ENCODE measurements around the gene RAB3GAP2.
"Not testable (repeated sequence)": the region's sequence is repeated elsewhere in the genome, so short reads cannot be mapped to it uniquely, and the experiment has no call there.

Gene RAB3GAP2

GRCh38 chr1:220236278-220236677 is 36.0 kb downstream of the RAB3GAP2 start:
- not testable (repeated sequence) for H3K4me3 ChIP-seq (ENCODE audit: low read length); H3K9ac ChIP-seq (ENCODE audit: low read depth, low read length); H3K27me3 ChIP-seq (ENCODE audit: control insufficient read depth, insufficient read depth, low read length); H3K4me2 ChIP-seq (ENCODE audit: low read length); H3K9me3 ChIP-seq (replicated peaks; ENCODE audit: low read length)
- Histone ChIP-seq H3K36me3 (ENCODE audit: insufficient read depth, low read length) (peaks cover 12% of the 10 kb centered on the region), H3K4me1 (ENCODE audit: control insufficient read depth, insufficient read depth, low read length) (peaks cover 10% of the 10 kb centered on the region)

GRCh38 chr1:220235462-220235861 is 36.8 kb downstream of the RAB3GAP2 start:
- Histone ChIP-seq H3K27me3 (ENCODE audit: control insufficient read depth, insufficient read depth, low read length) (no peaks in the 10 kb centered on the region), H3K9me3 (replicated peaks; ENCODE audit: low read length) (no peaks in the 10 kb centered on the region), H3K9ac (ENCODE audit: low read depth, low read length) (no peak overlapping the region), H3K4me3 (ENCODE audit: low read length) (no peak overlapping the region), H3K4me2 (ENCODE audit: low read length) (no peak overlapping the region), H3K36me3 (ENCODE audit: insufficient read depth, low read length) (peaks cover 13% of the 10 kb centered on the region), H3K4me1 (ENCODE audit: control insufficient read depth, insufficient read depth, low read length) (peaks cover 10% of the 10 kb centered on the region)

GRCh38 chr1:220233927-220234326 is 38.3 kb downstream of the RAB3GAP2 start:
- H3K9me3 ChIP-seq (replicated peaks; ENCODE audit: low read length): no peaks in the 10 kb centered on the region
- no peaks in the 10 kb centered on the region for H3K27me3 ChIP-seq (ENCODE audit: control insufficient read depth, insufficient read depth, low read length)
- no peak overlapping the region for H3K4me2 ChIP-seq (ENCODE audit: low read length)
- H3K9ac ChIP-seq (ENCODE audit: low read depth, low read length): no peak overlapping the region
- no peak overlapping the region for H3K4me3 ChIP-seq (ENCODE audit: low read length)
- H3K36me3 ChIP-seq (ENCODE audit: insufficient read depth, low read length): peaks cover 17% of the 10 kb centered on the region
- H3K4me1 ChIP-seq (ENCODE audit: control insufficient read depth, insufficient read depth, low read length): peaks cover 10% of the 10 kb centered on the region

DNA sequence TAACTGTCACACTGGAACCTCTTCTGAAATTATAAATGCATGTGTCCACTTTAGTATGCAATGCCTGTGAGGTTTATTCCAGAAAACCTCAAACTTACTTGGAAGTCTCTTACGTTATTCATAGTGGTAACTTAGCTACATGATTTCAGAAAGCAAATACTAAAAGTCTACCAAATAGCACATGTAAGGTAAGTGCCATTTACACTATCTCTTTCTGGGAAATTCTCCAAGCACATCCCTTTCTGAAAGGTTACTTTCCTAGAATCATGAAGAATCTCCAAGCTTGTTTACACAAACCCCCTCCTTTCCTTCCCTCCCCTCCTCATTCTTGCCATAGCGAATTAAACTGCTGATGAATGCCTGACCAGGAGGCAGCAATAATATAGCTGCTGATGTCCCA is 42.5 kb downstream of the RAB3GAP2 start:
- Histone ChIP-seq H3K4me3 (ENCODE audit: low read length) (no peak overlapping the region), H3K36me3 (ENCODE audit: insufficient read depth, low read length) (peaks cover 27% of the 10 kb centered on the region), H3K9ac (ENCODE audit: low read depth, low read length) (no peak overlapping the region), H3K9me3 (replicated peaks; ENCODE audit: low read length) (no peaks in the 10 kb centered on the region), H3K4me2 (ENCODE audit: low read length) (no peak overlapping the region), H3K4me1 (ENCODE audit: control insufficient read depth, insufficient read depth, low read length) (no peaks in the 10 kb centered on the region), H3K27me3 (ENCODE audit: control insufficient read depth, insufficient read depth, low read length) (no peaks in the 10 kb centered on the region)

DNA sequence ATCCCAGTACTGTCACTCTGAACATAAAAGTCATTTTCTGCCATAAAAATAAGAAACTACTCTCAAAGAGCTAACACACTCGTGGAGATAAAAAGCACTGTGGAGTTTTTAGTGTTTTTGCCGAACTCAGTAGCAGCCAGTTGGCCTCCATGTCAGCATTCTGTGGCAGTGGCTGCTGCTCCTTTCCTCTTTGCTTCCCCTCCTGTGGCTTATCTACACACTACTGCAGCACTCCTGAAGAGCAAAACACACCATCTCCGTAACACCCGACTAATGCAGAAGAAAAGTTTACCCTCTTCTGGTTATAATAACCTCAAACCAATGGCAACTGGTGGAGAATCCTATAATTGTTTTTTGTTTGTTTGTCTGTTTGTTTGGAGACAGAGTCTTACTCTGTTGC is 44.9 kb downstream of the RAB3GAP2 start:
- Histone ChIP-seq H3K36me3 (ENCODE audit: insufficient read depth, low read length) (peaks cover 25% of the 10 kb centered on the region), H3K4me3 (ENCODE audit: low read length) (no peak overlapping the region), H3K27me3 (ENCODE audit: control insufficient read depth, insufficient read depth, low read length) (no peaks in the 10 kb centered on the region), H3K4me2 (ENCODE audit: low read length) (no peak overlapping the region), H3K9ac (ENCODE audit: low read depth, low read length) (no peak overlapping the region), H3K9me3 (replicated peaks; ENCODE audit: low read length) (no peaks in the 10 kb centered on the region), H3K4me1 (ENCODE audit: control insufficient read depth, insufficient read depth, low read length) (no peaks in the 10 kb centered on the region)

DNA sequence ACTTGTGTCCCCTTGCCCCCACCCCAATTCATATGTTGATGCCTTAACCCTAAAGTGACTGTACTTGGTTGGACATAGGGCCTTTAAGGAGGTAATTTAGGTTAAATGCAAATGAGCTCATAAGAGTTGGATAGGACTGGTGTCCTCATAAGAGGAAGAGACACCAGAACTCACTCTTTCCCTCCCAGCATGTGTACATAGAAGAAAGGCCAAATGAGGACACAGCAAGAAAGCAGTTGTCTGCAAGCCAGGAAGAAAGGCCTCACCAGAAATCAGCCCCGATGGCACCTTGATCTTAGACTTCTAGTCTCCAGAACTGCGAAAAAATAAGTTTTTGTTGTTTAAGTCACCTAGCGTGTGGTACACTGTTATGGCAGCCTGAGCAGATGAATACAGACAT is 45.5 kb downstream of the RAB3GAP2 start:
- no peaks in the 10 kb centered on the region for H3K4me1 ChIP-seq (ENCODE audit: control insufficient read depth, insufficient read depth, low read length)

DNA sequence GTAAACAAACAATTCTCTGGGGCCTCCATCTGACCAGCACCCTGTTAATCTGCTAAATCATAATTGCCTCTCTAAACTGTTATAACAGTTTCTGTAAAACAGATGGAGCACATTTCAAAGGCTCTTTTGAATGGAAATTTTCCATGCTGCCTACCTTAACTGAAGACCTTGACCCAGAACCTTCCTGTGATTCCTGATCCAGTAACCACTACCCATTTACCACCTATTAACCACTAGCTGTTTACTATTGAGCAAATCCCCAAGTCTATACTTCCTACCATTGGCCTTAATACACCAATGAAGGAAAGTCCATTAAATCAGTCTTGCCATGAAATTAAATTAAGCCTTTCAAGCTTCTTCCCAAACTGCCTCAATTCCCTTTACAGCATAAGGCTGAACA is 46.3 kb downstream of the RAB3GAP2 start:
- Histone ChIP-seq H3K9me3 (replicated peaks; ENCODE audit: low read length) (no peaks in the 10 kb centered on the region), H3K27me3 (ENCODE audit: control insufficient read depth, insufficient read depth, low read length) (no peaks in the 10 kb centered on the region), H3K4me1 (ENCODE audit: control insufficient read depth, insufficient read depth, low read length) (no peaks in the 10 kb centered on the region), H3K4me2 (ENCODE audit: low read length) (no peak overlapping the region), H3K36me3 (ENCODE audit: insufficient read depth, low read length) (peaks cover 14% of the 10 kb centered on the region), H3K4me3 (ENCODE audit: low read length) (no peak overlapping the region), H3K9ac (ENCODE audit: low read depth, low read length) (no peak overlapping the region)

More for the DNA sequence above, 45.5 kb downstream of the RAB3GAP2 start:
- no peak overlapping the region for H3K4me2 ChIP-seq (ENCODE audit: low read length)
- H3K9me3 ChIP-seq (replicated peaks; ENCODE audit: low read length): no peaks in the 10 kb centered on the region
- H3K4me3 ChIP-seq (ENCODE audit: low read length): no peak overlapping the region
- H3K9ac ChIP-seq (ENCODE audit: low read depth, low read length): no peak overlapping the region
- H3K27me3 ChIP-seq (ENCODE audit: control insufficient read depth, insufficient read depth, low read length): no peaks in the 10 kb centered on the region
- peaks cover 20% of the 10 kb centered on the region for H3K36me3 ChIP-seq (ENCODE audit: insufficient read depth, low read length)

- Histone ChIP-seq H3K9me3 (replicated peaks; ENCODE audit: low read length) (no peaks in the 10 kb centered on the region), H3K36me3 (ENCODE audit: insufficient read depth, low read length) (peaks cover 14% of the 10 kb centered on the region), H3K4me3 (ENCODE audit: low read length) (no peak overlapping the region), H3K4me1 (ENCODE audit: control insufficient read depth, insufficient read depth, low read length) (no peaks in the 10 kb centered on the region), H3K9ac (ENCODE audit: low read depth, low read length) (no peak overlapping the region), H3K4me2 (ENCODE audit: low read length) (no peak overlapping the region), H3K27me3 (ENCODE audit: control insufficient read depth, insufficient read depth, low read length) (no peaks in the 10 kb centered on the region)
These were observed 47.6 kb downstream of the RAB3GAP2 start for GRCh38 chr1:220224611-220225124.

GRCh38 chr1:220224033-220224432 is 48.2 kb downstream of the RAB3GAP2 start:
- Histone ChIP-seq H3K4me2 (ENCODE audit: low read length) (no peak overlapping the region), H3K36me3 (ENCODE audit: insufficient read depth, low read length) (peaks cover 12% of the 10 kb centered on the region), H3K4me3 (ENCODE audit: low read length) (no peak overlapping the region), H3K9ac (ENCODE audit: low read depth, low read length) (no peak overlapping the region), H3K9me3 (replicated peaks; ENCODE audit: low read length) (no peaks in the 10 kb centered on the region), H3K27me3 (ENCODE audit: control insufficient read depth, insufficient read depth, low read length) (no peaks in the 10 kb centered on the region), H3K4me1 (ENCODE audit: control insufficient read depth, insufficient read depth, low read length) (peaks cover under 1% of the 10 kb centered on the region)

GRCh38 chr1:220222939-220223338 is 49.3 kb downstream of the RAB3GAP2 start:
- Histone ChIP-seq H3K4me1 (ENCODE audit: control insufficient read depth, insufficient read depth, low read length) (peaks cover 4% of the 10 kb centered on the region), H3K36me3 (ENCODE audit: insufficient read depth, low read length) (peaks cover 9% of the 10 kb centered on the region), H3K9me3 (replicated peaks; ENCODE audit: low read length) (no peaks in the 10 kb centered on the region), H3K9ac (ENCODE audit: low read depth, low read length) (no peak overlapping the region), H3K27me3 (ENCODE audit: control insufficient read depth, insufficient read depth, low read length) (no peaks in the 10 kb centered on the region), H3K4me3 (ENCODE audit: low read length) (no peak overlapping the region), H3K4me2 (ENCODE audit: low read length) (no peak overlapping the region)

- Histone ChIP-seq H3K9ac (ENCODE audit: low read depth, low read length) (no peak overlapping the region), H3K4me2 (ENCODE audit: low read length) (no peak overlapping the region), H3K27me3 (ENCODE audit: control insufficient read depth, insufficient read depth, low read length) (no peaks in the 10 kb centered on the region), H3K4me1 (ENCODE audit: control insufficient read depth, insufficient read depth, low read length) (peaks cover 4% of the 10 kb centered on the region), H3K36me3 (ENCODE audit: insufficient read depth, low read length) (peaks cover 2% of the 10 kb centered on the region), H3K9me3 (replicated peaks; ENCODE audit: low read length) (no peaks in the 10 kb centered on the region), H3K4me3 (ENCODE audit: low read length) (no peak overlapping the region)
These were observed 50.6 kb downstream of the RAB3GAP2 start for GRCh38 chr1:220221670-220222069.

DNA sequence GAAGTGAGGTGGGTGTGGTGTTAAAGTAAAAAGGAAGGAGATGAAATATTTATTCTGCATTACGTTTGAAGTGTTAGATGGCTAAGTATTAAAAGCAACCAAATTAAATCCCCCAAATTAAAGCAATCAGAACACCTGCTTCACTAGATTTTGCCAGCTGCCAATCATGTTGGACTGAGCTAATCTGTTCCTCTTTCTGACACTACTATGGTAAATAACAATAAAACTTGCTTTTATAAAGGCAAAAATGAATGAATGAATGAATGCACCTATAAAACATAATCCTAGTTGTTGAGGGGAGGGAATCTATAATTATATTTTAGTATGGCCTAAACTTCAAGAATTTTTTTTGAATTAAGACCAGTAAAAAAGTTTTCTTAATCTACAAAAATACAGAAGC is 51.0 kb downstream of the RAB3GAP2 start:
- no peaks in the 10 kb centered on the region for H3K27me3 ChIP-seq (ENCODE audit: control insufficient read depth, insufficient read depth, low read length)
- H3K4me2 ChIP-seq (ENCODE audit: low read length): no peak overlapping the region
- no peaks in the 10 kb centered on the region for H3K9me3 ChIP-seq (replicated peaks; ENCODE audit: low read length)
- H3K36me3 ChIP-seq (ENCODE audit: insufficient read depth, low read length): no peaks in the 10 kb centered on the region
- no peak overlapping the region for H3K4me3 ChIP-seq (ENCODE audit: low read length)
- H3K4me1 ChIP-seq (ENCODE audit: control insufficient read depth, insufficient read depth, low read length): peaks cover 4% of the 10 kb centered on the region
- H3K9ac ChIP-seq (ENCODE audit: low read depth, low read length): no peak overlapping the region

Measured in skeletal muscle satellite cell (primary cell).